OCI-LY1 (cell line): ENCODE measurements around the gene RFX2.

Experiments
- CTCF ChIP-seq: fragments of 200-600 bp; sonication (generic), shearing (Covaris generic); IDR thresholded peaks from 2 replicates; pipeline ENCODE4 v1.5.1; 2017; ENCODE audit warnings: mild to moderate bottlenecking, antibody characterized with exemption, low read length, moderate library complexity, mixed read lengths
- EZH2 ChIP-seq: fragments of 200-600 bp; sonication (generic), shearing (Covaris generic); IDR thresholded peaks from 2 replicates; pipeline ENCODE4 v1.8.0; 2017; ENCODE audit warnings: borderline replicate concordance, mixed run types, mild to moderate bottlenecking, antibody characterized with exemption, low read length, moderate library complexity, mixed read lengths

- TF ChIP-seq CTCF (no peak), EZH2 (no peak)
Measured at GRCh38 chr19:5953680-5954213, 156.6 kb downstream of the RFX2 start.
